ENCODE results near the gene GPR157. TPM values are rescaled to one million over a fixed set of nuclear protein-coding genes. Genes with fewer than 3 reads are reported as not detected.

The GPR157 gene
- total and polyA plus RNA-seq, 10 of the 15 experiments (the other 5 are each of a cell fraction or from before 2014, with no cell fraction given) = 0.66 to 15.9 (median 3.1) TPM

DNA sequence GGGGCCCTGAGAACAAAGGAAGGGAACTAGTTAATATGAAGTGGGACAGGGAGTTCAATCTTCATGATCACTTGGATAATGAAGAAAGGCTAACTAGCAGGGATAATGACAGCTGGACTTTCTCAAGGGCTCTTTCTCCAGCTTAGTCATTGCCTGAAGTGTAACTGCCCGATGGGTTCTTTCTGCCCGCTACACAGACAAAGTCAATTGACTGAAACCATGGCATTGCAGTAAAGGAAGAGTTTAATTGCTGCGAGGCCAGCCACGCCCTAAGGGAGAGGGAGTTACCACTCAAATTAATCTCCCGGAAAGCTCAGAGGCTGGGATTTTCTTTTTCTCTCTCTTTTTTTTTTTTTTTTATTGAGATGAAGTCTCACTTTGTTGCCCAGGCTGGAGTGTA, 42.9 kb downstream of the GPR157 start:
- Histone ChIP-seq H3K4me2 (ENCODE audit: control insufficient read depth, insufficient read depth) (no peak overlapping the region), H3K79me2 (ENCODE audit: control insufficient read depth, insufficient read depth, low read length) (no peaks in the 10 kb centered on the region), H3K4me3 (no peak overlapping the region), H3K27me3 (replicated peaks in 1 of 2; ENCODE audit: control insufficient read depth in 2 of 2, insufficient read depth in 2 of 2, low read length in 1 of 2) (no peaks in the 10 kb centered on the region; a peak in 1 of 4 replicates), H4K20me1 (ENCODE audit: control insufficient read depth, insufficient read depth) (no peaks in the 10 kb centered on the region), H3K9me3 (replicated peaks; ENCODE audit: control insufficient read depth, insufficient read depth, low read length) (peaks cover 4% of the 10 kb centered on the region; the same call in 2 of the 3 replicates), H3K36me3 (ENCODE audit: control insufficient read depth in 2 of 2, insufficient read depth in 2 of 2, low read length in 1 of 2) (no peaks in the 10 kb centered on the region), H3K4me1 (ENCODE audit: control insufficient read depth, insufficient read depth, low read length) (peaks cover 10% of the 10 kb centered on the region), H2AFZ (ENCODE audit: control insufficient read depth, low read depth, low read length) (no peak overlapping the region), H3K9ac (ENCODE audit: control insufficient read depth, insufficient read depth, low read length) (no peak overlapping the region), H3K27ac (ENCODE audit: control insufficient read depth, insufficient read depth) (no peak overlapping the region)
- in situ Hi-C loops (cut with MboI) (no loop called here), intact Hi-C loops (cut with micrococcal nuclease; ENCODE audit: unreplicated experiment) (no loop called here)
- 70% methylated on average over 5 of the region's 5 CpGs for WGBS (ENCODE audit: insufficient coverage, insufficient replicate concordance, low lambda C conversion rate, missing lambda C conversion rate)
- SMC1A ChIA-PET (ENCODE audit: uncharacterized antibody, unreplicated experiment) = interaction anchor here (1.1 kb wide), 1 partner anchor 10 kb away, joined by 3 read pairs; no protein-coding TSS in a partner anchor
- TF ChIP-seq POLR2AphosphoS2 (IDR thresholded peaks at IDR 0.05; ENCODE audit: low read depth, low read length) (no peak), EZH2 (IDR thresholded peaks at IDR 0.05; ENCODE audit: borderline replicate concordance, control insufficient read depth, low read depth, low read length) (no peak), ZNF384 (IDR thresholded peaks at IDR 0.05; ENCODE audit: borderline replicate concordance, low read depth, low read length) (no peak)
- RAD21 ChIA-PET (ENCODE audit: unreplicated experiment) = interaction anchor here (0.6 kb wide), 1 partner anchor 462 kb away, joined by 3 read pairs; no protein-coding TSS in a partner anchor
- no peak for ATAC-seq
- DNase-seq (ENCODE audit: low read depth, low spot score) = no peak
- no peak for FAIRE-seq
- no TSS peak for BruUV-seq (replicated peaks)
- POLR2A ChIA-PET = interaction anchor here (1.0 kb wide), 1 partner anchor 16 kb away, joined by 4 read pairs; no protein-coding TSS in a partner anchor
- CTCF ChIA-PET = interaction anchor here (1.2 kb wide), 1 partner anchor 81 kb away, joined by 4 read pairs; no protein-coding TSS in a partner anchor

DNA sequence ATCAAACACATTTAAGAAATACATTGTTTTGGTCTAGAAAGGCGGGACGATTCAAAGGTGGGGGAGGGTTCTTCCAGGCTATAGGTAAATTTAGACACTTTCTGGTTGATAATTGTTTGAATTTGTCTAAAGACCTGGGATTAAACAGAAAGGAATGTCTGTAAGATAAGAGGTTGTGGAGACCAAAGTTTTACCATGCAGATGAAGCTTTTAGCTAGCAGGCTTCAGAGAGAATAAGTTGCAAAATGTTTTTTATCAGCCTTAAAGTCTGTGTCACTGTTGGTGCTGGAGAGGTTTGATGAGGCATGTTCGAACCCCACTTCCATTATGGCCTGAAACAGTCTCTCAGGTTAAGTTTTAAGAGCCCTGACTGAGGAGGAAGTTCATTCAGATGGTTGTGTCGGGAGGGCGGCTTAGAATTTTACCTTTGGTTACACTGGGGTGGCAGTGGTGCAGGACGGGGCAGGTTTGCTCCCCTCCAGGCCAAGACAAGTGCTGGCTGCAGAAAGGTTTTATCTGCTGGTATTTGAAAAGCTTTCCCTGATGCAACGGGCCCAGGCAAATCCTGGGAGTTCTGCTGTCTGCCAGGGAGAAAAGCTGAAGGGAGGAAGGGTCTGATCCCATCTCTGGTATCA, 43.5 kb downstream of the GPR157 start:
- FAIRE-seq (no peak), DNase-seq (ENCODE audit: low read depth, low spot score) (no peak), ATAC-seq (no peak)
- ChIA-PET POLR2A (interaction anchor here (1.0 kb wide), 1 partner anchor 16 kb away, joined by 4 read pairs; no protein-coding TSS in a partner anchor), CTCF (interaction anchor here (1.2 kb wide), 1 partner anchor 80 kb away, joined by 4 read pairs; no protein-coding TSS in a partner anchor), RAD21 (ENCODE audit: unreplicated experiment) (interaction anchor here (1.0 kb wide), 1 partner anchor 81 kb away, joined by 3 read pairs; no protein-coding TSS in a partner anchor), SMC1A (ENCODE audit: uncharacterized antibody, unreplicated experiment) (interaction anchor here (1.0 to 1.1 kb wide), 2 partner anchors 9 to 24 kb away, joined by 3 read pairs; no protein-coding TSS in a partner anchor)
- no peak overlapping the region for H3K4me3 ChIP-seq
- H3K36me3 ChIP-seq (ENCODE audit: control insufficient read depth in 2 of 2, insufficient read depth in 2 of 2, low read length in 1 of 2) = no peaks in the 10 kb centered on the region
- H4K20me1 ChIP-seq (ENCODE audit: control insufficient read depth, insufficient read depth) = no peaks in the 10 kb centered on the region
- no peaks in the 10 kb centered on the region for H3K79me2 ChIP-seq (ENCODE audit: control insufficient read depth, insufficient read depth, low read length)
- H2AFZ ChIP-seq (ENCODE audit: control insufficient read depth, low read depth, low read length) = no peak overlapping the region
- peaks cover 16% of the 10 kb centered on the region for H3K4me1 ChIP-seq (ENCODE audit: control insufficient read depth, insufficient read depth, low read length)
- no peak overlapping the region for H3K4me2 ChIP-seq (ENCODE audit: control insufficient read depth, insufficient read depth)
- H3K9me3 ChIP-seq (replicated peaks; ENCODE audit: control insufficient read depth, insufficient read depth, low read length) = peaks cover 4% of the 10 kb centered on the region; the same call in 2 of the 3 replicates
- H3K27me3 ChIP-seq (replicated peaks in 1 of 2; ENCODE audit: control insufficient read depth in 2 of 2, insufficient read depth in 2 of 2, low read length in 1 of 2) = no peaks in the 10 kb centered on the region
- H3K9ac ChIP-seq (ENCODE audit: control insufficient read depth, insufficient read depth, low read length) = no peak overlapping the region
- intact Hi-C loops (cut with micrococcal nuclease; ENCODE audit: unreplicated experiment) (no loop called here), in situ Hi-C loops (cut with MboI) (no loop called here)
- no TSS peak for BruUV-seq (replicated peaks)
- WGBS (ENCODE audit: insufficient coverage, insufficient replicate concordance, low lambda C conversion rate, missing lambda C conversion rate) = 48% methylated on average over 7 of the region's 7 CpGs
- H3K27ac ChIP-seq (ENCODE audit: control insufficient read depth, insufficient read depth) = no peak overlapping the region
- TF ChIP-seq, protein P1, sequence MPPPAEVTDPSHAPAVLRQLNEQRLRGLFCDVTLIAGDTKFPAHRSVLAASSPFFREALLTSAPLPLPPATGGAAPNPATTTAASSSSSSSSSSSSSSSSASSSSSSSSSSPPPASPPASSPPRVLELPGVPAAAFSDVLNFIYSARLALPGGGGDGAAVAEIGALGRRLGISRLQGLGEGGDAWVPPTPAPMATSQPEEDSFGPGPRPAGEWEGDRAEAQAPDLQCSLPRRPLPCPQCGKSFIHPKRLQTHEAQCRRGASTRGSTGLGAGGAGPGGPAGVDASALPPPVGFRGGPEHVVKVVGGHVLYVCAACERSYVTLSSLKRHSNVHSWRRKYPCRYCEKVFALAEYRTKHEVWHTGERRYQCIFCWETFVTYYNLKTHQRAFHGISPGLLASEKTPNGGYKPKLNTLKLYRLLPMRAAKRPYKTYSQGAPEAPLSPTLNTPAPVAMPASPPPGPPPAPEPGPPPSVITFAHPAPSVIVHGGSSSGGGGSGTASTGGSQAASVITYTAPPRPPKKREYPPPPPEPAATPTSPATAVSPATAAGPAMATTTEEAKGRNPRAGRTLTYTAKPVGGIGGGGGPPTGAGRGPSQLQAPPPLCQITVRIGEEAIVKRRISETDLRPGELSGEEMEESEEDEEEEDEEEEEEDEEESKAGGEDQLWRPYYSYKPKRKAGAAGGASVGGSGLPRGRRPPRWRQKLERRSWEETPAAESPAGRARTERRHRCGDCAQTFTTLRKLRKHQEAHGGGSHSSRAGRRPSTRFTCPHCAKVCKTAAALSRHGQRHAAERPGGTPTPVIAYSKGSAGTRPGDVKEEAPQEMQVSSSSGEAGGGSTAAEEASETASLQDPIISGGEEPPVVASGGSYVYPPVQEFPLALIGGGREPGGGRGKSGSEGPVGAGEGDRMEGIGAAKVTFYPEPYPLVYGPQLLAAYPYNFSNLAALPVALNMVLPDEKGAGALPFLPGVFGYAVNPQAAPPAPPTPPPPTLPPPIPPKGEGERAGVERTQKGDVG (CRISPR knock-in tag; IDR thresholded peaks at IDR 0.05) = no peak
- TF ChIP-seq KDM1A (IDR thresholded peaks at IDR 0.05; ENCODE audit: borderline replicate concordance) = no peak
- TF ChIP-seq, protein P2, sequence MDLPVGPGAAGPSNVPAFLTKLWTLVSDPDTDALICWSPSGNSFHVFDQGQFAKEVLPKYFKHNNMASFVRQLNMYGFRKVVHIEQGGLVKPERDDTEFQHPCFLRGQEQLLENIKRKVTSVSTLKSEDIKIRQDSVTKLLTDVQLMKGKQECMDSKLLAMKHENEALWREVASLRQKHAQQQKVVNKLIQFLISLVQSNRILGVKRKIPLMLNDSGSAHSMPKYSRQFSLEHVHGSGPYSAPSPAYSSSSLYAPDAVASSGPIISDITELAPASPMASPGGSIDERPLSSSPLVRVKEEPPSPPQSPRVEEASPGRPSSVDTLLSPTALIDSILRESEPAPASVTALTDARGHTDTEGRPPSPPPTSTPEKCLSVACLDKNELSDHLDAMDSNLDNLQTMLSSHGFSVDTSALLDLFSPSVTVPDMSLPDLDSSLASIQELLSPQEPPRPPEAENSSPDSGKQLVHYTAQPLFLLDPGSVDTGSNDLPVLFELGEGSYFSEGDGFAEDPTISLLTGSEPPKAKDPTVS (IDR thresholded peaks at IDR 0.05; ENCODE audit: low read depth, low read length) = no peak
- TF ChIP-seq, protein P3, sequence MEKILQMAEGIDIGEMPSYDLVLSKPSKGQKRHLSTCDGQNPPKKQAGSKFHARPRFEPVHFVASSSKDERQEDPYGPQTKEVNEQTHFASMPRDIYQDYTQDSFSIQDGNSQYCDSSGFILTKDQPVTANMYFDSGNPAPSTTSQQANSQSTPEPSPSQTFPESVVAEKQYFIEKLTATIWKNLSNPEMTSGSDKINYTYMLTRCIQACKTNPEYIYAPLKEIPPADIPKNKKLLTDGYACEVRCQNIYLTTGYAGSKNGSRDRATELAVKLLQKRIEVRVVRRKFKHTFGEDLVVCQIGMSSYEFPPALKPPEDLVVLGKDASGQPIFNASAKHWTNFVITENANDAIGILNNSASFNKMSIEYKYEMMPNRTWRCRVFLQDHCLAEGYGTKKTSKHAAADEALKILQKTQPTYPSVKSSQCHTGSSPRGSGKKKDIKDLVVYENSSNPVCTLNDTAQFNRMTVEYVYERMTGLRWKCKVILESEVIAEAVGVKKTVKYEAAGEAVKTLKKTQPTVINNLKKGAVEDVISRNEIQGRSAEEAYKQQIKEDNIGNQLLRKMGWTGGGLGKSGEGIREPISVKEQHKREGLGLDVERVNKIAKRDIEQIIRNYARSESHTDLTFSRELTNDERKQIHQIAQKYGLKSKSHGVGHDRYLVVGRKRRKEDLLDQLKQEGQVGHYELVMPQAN (conservative IDR thresholded peaks at IDR 0.05) = no peak
- TF ChIP-seq SMARCA5 (IDR thresholded peaks at IDR 0.05) = no peak
